ENCODE measurements around the gene TIAM2. TPM values are rescaled to one million over a fixed set of nuclear protein-coding genes. Genes with fewer than 3 reads are reported as not detected.
"Not testable (repeated sequence)": the region's sequence is repeated elsewhere in the genome, so short reads cannot be mapped to it uniquely, and the experiment has no call there.

TIAM2 gene
- total RNA-seq, 8 experiments from 2014 or later: 5.2 to 34.7 (median 10.7) TPM

GRCh38 chr6:155259204-155259603 lies 264.1 kb downstream of the TIAM2 start:
- WGBS, 10 experiments: 33 to 100% (median 100%) methylated on average over 1 to 2 of the region's 3 CpGs; no CpG with 5 or more reads in 4 of the 10 experiments
- peaks cover 8 to 14% of the 10 kb centered on the region in 2 donors for H3K4me1 ChIP-seq (replicated peaks in 1 of 2)
- in situ Hi-C loops (cut with MboI; ENCODE audit: low pct_unique_long_range_greater_than_20kb in 2 of 9, low sequenced_read_pairs in 9 of 9, unreplicated experiment in 9 of 9): no loop called here
- ATAC-seq (replicated peaks in 6 of 8): peak in 1 of 8 experiments; percentile 25
- H3K27ac ChIP-seq: no peak overlapping the region
- no peak overlapping the region for H3K4me3 ChIP-seq

- 92 to 100% (median 98%) methylated on average over 1 to 5 of the region's 5 CpGs for WGBS, 10 experiments
- Histone ChIP-seq H3K27ac (no peak overlapping the region), H3K4me1 (replicated peaks in 1 of 2) (peaks cover 8 to 14% of the 10 kb centered on the region in 2 donors), H3K4me3 (no peak overlapping the region)
- ATAC-seq (replicated peaks in 6 of 8): no peak
- in situ Hi-C loops (cut with MboI; ENCODE audit: low pct_unique_long_range_greater_than_20kb in 2 of 9, low sequenced_read_pairs in 9 of 9, unreplicated experiment in 9 of 9): no loop called here
These were observed 264.8 kb downstream of the TIAM2 start for GRCh38 chr6:155259897-155260296.

GRCh38 chr6:155260686-155261085 lies 265.6 kb downstream of the TIAM2 start:
- in situ Hi-C loops (cut with MboI; ENCODE audit: low pct_unique_long_range_greater_than_20kb in 2 of 9, low sequenced_read_pairs in 9 of 9, unreplicated experiment in 9 of 9): no loop called here

GRCh38 chr6:155261111-155261900 lies 266.2 kb downstream of the TIAM2 start:
- Histone ChIP-seq H3K4me1 (replicated peaks in 1 of 2) (peaks cover 8 to 16% of the 10 kb centered on the region in 2 donors), H3K4me3 (no peak overlapping the region), H3K27ac (no peak overlapping the region)
- peak in 3 of 8 experiments; percentile 16 to 49 (median 46) for ATAC-seq (replicated peaks in 6 of 8)
- WGBS, 10 experiments: 40 to 100% (median 72%) methylated on average over 2 to 8 of the region's 11 CpGs
- in situ Hi-C loops (cut with MboI; ENCODE audit: low pct_unique_long_range_greater_than_20kb in 2 of 9, low sequenced_read_pairs in 9 of 9, unreplicated experiment in 9 of 9): no loop called here

More at GRCh38 chr6:155260686-155261085, 265.6 kb downstream of the TIAM2 start:
- Histone ChIP-seq H3K4me1 (replicated peaks in 1 of 2) (peaks cover 8 to 16% of the 10 kb centered on the region in 2 donors), H3K4me3 (no peak overlapping the region), H3K27ac (no peak overlapping the region)
- ATAC-seq (replicated peaks in 6 of 8): no peak
- WGBS, 10 experiments: 47 to 100% (median 80%) methylated on average over 1 to 3 of the region's 3 CpGs; no CpG with 5 or more reads in 1 of the 10 experiments

- Histone ChIP-seq H3K4me3 (no peak overlapping the region), H3K27ac (no peak overlapping the region), H3K4me1 (replicated peaks in 1 of 2) (peaks cover 8 to 16% of the 10 kb centered on the region in 2 donors)
- ATAC-seq (replicated peaks in 6 of 8): no peak
- WGBS, 10 experiments: 79 to 100% (median 94%) methylated on average over 1 to 4 of the region's 4 CpGs; no CpG with 5 or more reads in 1 of the 10 experiments
- in situ Hi-C loops (cut with MboI; ENCODE audit: low pct_unique_long_range_greater_than_20kb in 2 of 9, low sequenced_read_pairs in 9 of 9, unreplicated experiment in 9 of 9): no loop called here
These were observed 267.5 kb downstream of the TIAM2 start for GRCh38 chr6:155262655-155263054.

GRCh38 chr6:155263373-155264063 lies 268.4 kb downstream of the TIAM2 start, which contains the start of gene CLDN20:
CLDN20 (plus strand) TSS chr6:155264013; CDS start chr6:155275720, 11,707 bp downstream.
- Histone ChIP-seq H3K4me3 (no peak within 1 kb of the TSS), H3K27ac (no peak within 1 kb of the TSS), H3K4me1 (replicated peaks in 1 of 2) (peaks cover 8 to 16% of the 10 kb centered on the region in 2 donors)
- WGBS, 10 experiments: 57 to 100% (median 92%) methylated on average over 3 to 9 of the region's 10 CpGs
- ATAC-seq (replicated peaks in 6 of 8): peak in 1 of 8 experiments; percentile 49
- in situ Hi-C loops (cut with MboI; ENCODE audit: low pct_unique_long_range_greater_than_20kb in 2 of 9, low sequenced_read_pairs in 9 of 9, unreplicated experiment in 9 of 9): no loop called here

GRCh38 chr6:155264693-155265320 lies 269.7 kb downstream of the TIAM2 start:
- ATAC-seq (replicated peaks in 6 of 8): peak in 4 of 8 experiments; percentile 22 to 83 (median 74)
- Histone ChIP-seq H3K4me1 (replicated peaks in 1 of 2) (peaks cover 8 to 16% of the 10 kb centered on the region in 2 donors), H3K27ac (no peak overlapping the region), H3K4me3 (no peak overlapping the region)
- 0 to 90% (median 62%) methylated on average over 1 to 5 of the region's 9 CpGs; no CpG with 5 or more reads in 2 of the 10 experiments for WGBS, 10 experiments
- in situ Hi-C loops (cut with MboI; ENCODE audit: low pct_unique_long_range_greater_than_20kb in 2 of 9, low sequenced_read_pairs in 9 of 9, unreplicated experiment in 9 of 9): no loop called here

GRCh38 chr6:155265843-155266535 lies 270.9 kb downstream of the TIAM2 start:
- in situ Hi-C loops (cut with MboI; ENCODE audit: low pct_unique_long_range_greater_than_20kb in 2 of 9, low sequenced_read_pairs in 9 of 9, unreplicated experiment in 9 of 9): no loop called here

GRCh38 chr6:155267411-155267810 lies 272.3 kb downstream of the TIAM2 start:
- H3K4me3 ChIP-seq: no peak overlapping the region
- peaks cover 9 to 11% of the 10 kb centered on the region in 2 donors for H3K4me1 ChIP-seq (replicated peaks in 1 of 2)
- in situ Hi-C loops (cut with MboI; ENCODE audit: low pct_unique_long_range_greater_than_20kb in 2 of 9, low sequenced_read_pairs in 9 of 9, unreplicated experiment in 9 of 9): no loop called here
- H3K27ac ChIP-seq: no peak overlapping the region
- 92 to 100% (median 100%) methylated on average over 1 to 2 of the region's 2 CpGs; no CpG with 5 or more reads in 3 of the 10 experiments for WGBS, 10 experiments
- ATAC-seq (replicated peaks in 6 of 8): no peak

More at GRCh38 chr6:155265843-155266535, 270.9 kb downstream of the TIAM2 start:
- Histone ChIP-seq H3K4me3 (no peak overlapping the region), H3K4me1 (replicated peaks in 1 of 2) (peaks cover 11 to 15% of the 10 kb centered on the region in 2 donors), H3K27ac (no peak overlapping the region)
- no peak for ATAC-seq (replicated peaks in 6 of 8)
- 0 to 100% (median 88%) methylated on average over 1 to 4 of the region's 4 CpGs; no CpG with 5 or more reads in 3 of the 10 experiments for WGBS, 10 experiments

GRCh38 chr6:155268088-155268867 lies 273.2 kb downstream of the TIAM2 start:
- in situ Hi-C loops (cut with MboI; ENCODE audit: low pct_unique_long_range_greater_than_20kb in 2 of 9, low sequenced_read_pairs in 9 of 9, unreplicated experiment in 9 of 9); H3K27ac ChIP-seq; H3K4me3 ChIP-seq: not testable (repeated sequence)
- ATAC-seq (replicated peaks in 6 of 8): peak in 2 of 8 experiments; percentile 41 to 55
- peaks cover 18% of the 10 kb centered on the region in 2 donors for H3K4me1 ChIP-seq (replicated peaks in 1 of 2)
- 7 to 100% (median 100%) methylated on average over 1 to 2 of the region's 5 CpGs; no CpG with 5 or more reads in 3 of the 10 experiments for WGBS, 10 experiments

- ATAC-seq (replicated peaks in 6 of 8): no peak
- peaks cover 22% of the 10 kb centered on the region in 2 donors for H3K4me1 ChIP-seq (replicated peaks in 1 of 2)
- H3K27ac ChIP-seq: no peak overlapping the region
- in situ Hi-C loops (cut with MboI; ENCODE audit: low pct_unique_long_range_greater_than_20kb in 2 of 9, low sequenced_read_pairs in 9 of 9, unreplicated experiment in 9 of 9): no loop called here
- WGBS, 10 experiments: 40 to 100% (median 91%) methylated on average over 1 to 3 of the region's 3 CpGs
- H3K4me3 ChIP-seq: no peak overlapping the region
These were observed 274.6 kb downstream of the TIAM2 start for GRCh38 chr6:155269765-155270164.

Data from motor neuron (in vitro differentiated cells).